ENCODE measurements around the gene PPP2R5D.

- no peak for TF ChIP-seq CTCF (IDR thresholded peaks at IDR 0.05; ENCODE audit: low read depth, low read length, poor library complexity, severe bottlenecking)
- no peak for TF ChIP-seq EZH2phosphoT487 (IDR thresholded peaks at IDR 0.05; ENCODE audit: borderline replicate concordance, low read length)
These were observed 75.0 kb downstream of the PPP2R5D start, which contains the start of the genes KLC4 and MRPL2 for GRCh38 chr6:43059168-43060033.

All from DOHH2 (cell line).